Cardiac muscle cell (in vitro differentiated cells and primary cell): ENCODE measurements around the gene RPS14. TPM values are rescaled to one million over a fixed set of nuclear protein-coding genes. Genes with fewer than 3 reads are reported as not detected.

Source experiments
- DNase-seq, 2 donors: peaks; one replicate each; pipeline versions ENCODE4 v3.0.0 to v3.0.0-alpha.2; 2010 to 2017; ENCODE audit warnings: low read depth in 1 of 2, low spot score in 1 of 2
- H3K27ac ChIP-seq: fragments of 200-600 bp; sonication (generic); 2 replicates; pipeline ENCODE4 v1.5.1; 2016
- H3K27me3 ChIP-seq: fragments of 200-600 bp; sonication (generic); 2 replicates; pipeline ENCODE4 v1.6.0; 2016; ENCODE audit warnings: control low read depth
- H3K36me3 ChIP-seq: fragments of 200-600 bp; sonication (generic); 2 replicates; pipeline ENCODE4 v1.5.1; 2016; ENCODE audit warnings: control low read depth
- H3K4me1 ChIP-seq: fragments of 200-600 bp; sonication (generic); 2 replicates; pipeline ENCODE4 v1.8.1; 2017; ENCODE audit warnings: low read depth, mild to moderate bottlenecking, mixed run types
- H3K4me3 ChIP-seq: fragments of 200-600 bp; sonication (generic); 2 replicates; pipeline ENCODE4 v1.5.1; 2016; ENCODE audit warnings: mild to moderate bottlenecking
- H3K9me3 ChIP-seq: fragments of 200-600 bp; sonication (generic); 2 replicates; pipeline ENCODE4 v1.5.1; 2017; ENCODE audit warnings: low read depth, mild to moderate bottlenecking, control low read depth
- polyA plus RNA-seq: library from polyadenylated mRNA; unstranded; fragments of >200 nt; fragmentation: Nextera tagmentation; extraction: Ambion mirVana; gene quantifications from 2 replicates; pipeline ENCODE4 v1.2.1, GENCODE V29; 2016
- total RNA-seq: library from RNA; depleted of rRNA; stranded (reverse); fragments of >200 nt; gene quantifications from 2 replicates; pipeline ENCODE4 v1.2.3, GENCODE V29; 2016
- TF ChIP-seq, protein P1 (sequence below): IDR thresholded peaks from 2 replicates; pipeline ENCODE4 v1.5.1; 2012; ENCODE audit warnings: low read depth, mild to moderate bottlenecking, low read length

The RPS14 gene
- total and polyA plus RNA-seq, 2 experiments from 2014 or later: 1,307 to 2,781 TPM

DNA sequence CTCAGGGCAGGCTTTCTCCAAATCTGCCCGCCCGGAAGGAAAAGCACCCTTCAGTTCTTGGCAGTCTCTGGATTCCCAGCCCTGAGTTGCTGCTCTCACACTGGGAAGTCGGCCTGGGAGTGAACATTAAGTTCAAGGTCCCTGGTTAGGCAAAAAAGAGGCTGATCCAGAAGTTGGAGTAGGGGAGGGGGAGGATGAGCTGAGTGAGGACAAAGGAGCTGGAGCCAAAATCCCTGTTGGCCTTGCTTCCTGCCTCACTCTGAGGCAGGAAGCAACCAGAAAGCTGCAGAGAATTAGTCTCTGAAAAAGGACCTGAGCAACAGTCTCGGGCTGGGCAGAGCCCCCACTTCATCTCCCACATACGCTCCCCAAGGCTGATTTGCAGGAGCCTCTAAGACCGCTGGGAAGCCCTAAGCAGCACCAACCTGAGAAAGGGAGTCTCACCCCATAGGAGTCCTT is 15.0 kb upstream of the RPS14 start:
- DNase-seq: peak in 1 of 2 donors; percentile 78
- Histone ChIP-seq H3K4me3 (no peak overlapping the region), H3K36me3 (no peaks in the 10 kb centered on the region), H3K9me3 (no peaks in the 10 kb centered on the region), H3K27ac (no peak overlapping the region), H3K4me1 (peaks cover 13% of the 10 kb centered on the region), H3K27me3 (no peaks in the 10 kb centered on the region)
- TF ChIP-seq, protein P1, sequence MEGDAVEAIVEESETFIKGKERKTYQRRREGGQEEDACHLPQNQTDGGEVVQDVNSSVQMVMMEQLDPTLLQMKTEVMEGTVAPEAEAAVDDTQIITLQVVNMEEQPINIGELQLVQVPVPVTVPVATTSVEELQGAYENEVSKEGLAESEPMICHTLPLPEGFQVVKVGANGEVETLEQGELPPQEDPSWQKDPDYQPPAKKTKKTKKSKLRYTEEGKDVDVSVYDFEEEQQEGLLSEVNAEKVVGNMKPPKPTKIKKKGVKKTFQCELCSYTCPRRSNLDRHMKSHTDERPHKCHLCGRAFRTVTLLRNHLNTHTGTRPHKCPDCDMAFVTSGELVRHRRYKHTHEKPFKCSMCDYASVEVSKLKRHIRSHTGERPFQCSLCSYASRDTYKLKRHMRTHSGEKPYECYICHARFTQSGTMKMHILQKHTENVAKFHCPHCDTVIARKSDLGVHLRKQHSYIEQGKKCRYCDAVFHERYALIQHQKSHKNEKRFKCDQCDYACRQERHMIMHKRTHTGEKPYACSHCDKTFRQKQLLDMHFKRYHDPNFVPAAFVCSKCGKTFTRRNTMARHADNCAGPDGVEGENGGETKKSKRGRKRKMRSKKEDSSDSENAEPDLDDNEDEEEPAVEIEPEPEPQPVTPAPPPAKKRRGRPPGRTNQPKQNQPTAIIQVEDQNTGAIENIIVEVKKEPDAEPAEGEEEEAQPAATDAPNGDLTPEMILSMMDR: no peak

DNA sequence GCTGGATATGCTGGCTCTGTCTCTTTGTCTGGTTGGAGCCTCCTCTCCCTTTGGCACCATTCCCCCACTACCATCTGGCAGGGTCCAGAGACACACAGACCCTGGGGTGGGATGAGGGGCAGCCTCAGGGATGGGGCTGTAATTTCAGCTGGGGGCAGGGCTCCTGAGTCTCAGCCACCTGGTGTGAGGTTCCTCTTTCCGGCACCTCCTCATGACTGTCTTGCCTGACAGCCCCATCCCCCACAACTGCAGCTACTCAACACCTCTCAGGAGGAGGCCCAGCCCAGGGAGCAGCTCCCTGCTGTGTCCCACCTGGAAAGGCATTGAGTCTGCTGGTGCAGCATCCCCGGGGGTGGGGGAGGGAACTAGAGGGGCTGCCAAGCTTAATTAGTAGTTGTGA is 11.7 kb upstream of the RPS14 start:
- peak in 1 of 2 donors; percentile 24 for DNase-seq
- H3K36me3 ChIP-seq: no peaks in the 10 kb centered on the region
- no peak overlapping the region for H3K4me3 ChIP-seq
- H3K27me3 ChIP-seq: no peaks in the 10 kb centered on the region
- TF ChIP-seq, protein P1: no peak
- H3K27ac ChIP-seq: peak overlapping the region; percentile 55
- H3K9me3 ChIP-seq: no peaks in the 10 kb centered on the region
- peaks cover 13% of the 10 kb centered on the region for H3K4me1 ChIP-seq

DNA sequence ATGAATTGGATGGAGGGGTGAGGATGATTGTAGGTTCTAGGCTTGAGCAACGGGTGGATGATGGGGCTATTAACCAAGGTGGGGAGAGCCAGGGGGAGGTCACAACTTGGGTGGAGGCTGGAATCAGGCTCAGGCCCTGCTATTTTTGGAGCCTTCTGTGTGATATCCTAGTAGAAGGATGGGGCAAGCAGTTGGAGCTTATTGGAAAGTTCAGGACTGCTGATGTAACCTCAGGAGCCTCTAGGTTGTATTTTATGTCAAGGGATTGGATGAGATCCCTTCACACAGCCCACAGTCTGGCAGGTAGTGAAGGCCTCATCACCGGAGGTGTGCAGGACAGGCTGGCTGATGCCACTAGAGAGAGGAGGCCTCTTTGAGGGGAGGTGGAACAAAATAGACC is 11.2 kb upstream of the RPS14 start:
- no peak for DNase-seq
- Histone ChIP-seq H3K4me3 (no peak overlapping the region), H3K36me3 (no peaks in the 10 kb centered on the region), H3K4me1 (peaks cover 13% of the 10 kb centered on the region), H3K27ac (peak overlapping the region; percentile 55), H3K9me3 (no peaks in the 10 kb centered on the region), H3K27me3 (no peaks in the 10 kb centered on the region)
- TF ChIP-seq, protein P1: no peak

DNA sequence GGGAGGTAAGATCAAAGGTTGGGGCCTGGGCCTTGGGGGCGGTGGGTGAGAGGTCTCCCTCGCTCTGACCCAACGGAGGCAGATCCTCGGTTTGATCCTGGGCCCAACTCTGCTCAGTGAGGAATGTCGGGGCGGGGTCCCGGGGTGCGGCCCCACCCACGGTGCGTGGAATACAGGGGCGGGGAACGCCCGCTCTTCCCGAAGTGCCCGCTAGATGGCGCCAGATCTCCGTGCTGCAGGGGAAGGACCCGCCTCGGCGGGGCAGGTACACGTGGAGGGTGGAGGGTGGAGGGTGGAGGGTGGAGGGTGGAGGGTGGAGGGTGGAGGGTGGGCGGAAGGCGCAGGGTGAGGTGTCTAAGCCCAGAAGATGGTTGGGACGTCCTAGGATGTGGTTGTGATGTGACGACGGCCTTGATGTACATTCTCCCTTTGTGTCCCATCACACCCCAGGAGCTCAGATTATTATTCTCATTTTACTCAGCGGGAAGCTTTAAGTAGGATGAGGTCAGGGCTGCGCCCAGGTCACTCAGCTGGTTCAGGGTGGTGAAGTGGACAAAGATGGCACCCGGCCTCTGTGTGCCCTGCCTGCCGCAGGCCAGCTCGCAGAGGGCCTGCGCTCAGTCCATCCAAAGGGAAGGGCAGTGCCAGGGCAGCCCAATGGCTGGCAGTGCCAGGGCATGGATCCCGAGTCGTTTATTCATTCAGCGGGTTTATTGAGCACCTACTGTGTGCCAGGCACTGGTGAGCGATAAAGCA is 9.4 kb upstream of the RPS14 start:
- H3K4me3 ChIP-seq: no peak overlapping the region
- DNase-seq: peak; percentile 71 to 78
- H3K27ac ChIP-seq: no peak overlapping the region
- TF ChIP-seq, protein P1: peak; percentile 69
- no peaks in the 10 kb centered on the region for H3K36me3 ChIP-seq
- no peaks in the 10 kb centered on the region for H3K9me3 ChIP-seq
- H3K4me1 ChIP-seq: peaks cover 13% of the 10 kb centered on the region
- H3K27me3 ChIP-seq: no peaks in the 10 kb centered on the region

DNA sequence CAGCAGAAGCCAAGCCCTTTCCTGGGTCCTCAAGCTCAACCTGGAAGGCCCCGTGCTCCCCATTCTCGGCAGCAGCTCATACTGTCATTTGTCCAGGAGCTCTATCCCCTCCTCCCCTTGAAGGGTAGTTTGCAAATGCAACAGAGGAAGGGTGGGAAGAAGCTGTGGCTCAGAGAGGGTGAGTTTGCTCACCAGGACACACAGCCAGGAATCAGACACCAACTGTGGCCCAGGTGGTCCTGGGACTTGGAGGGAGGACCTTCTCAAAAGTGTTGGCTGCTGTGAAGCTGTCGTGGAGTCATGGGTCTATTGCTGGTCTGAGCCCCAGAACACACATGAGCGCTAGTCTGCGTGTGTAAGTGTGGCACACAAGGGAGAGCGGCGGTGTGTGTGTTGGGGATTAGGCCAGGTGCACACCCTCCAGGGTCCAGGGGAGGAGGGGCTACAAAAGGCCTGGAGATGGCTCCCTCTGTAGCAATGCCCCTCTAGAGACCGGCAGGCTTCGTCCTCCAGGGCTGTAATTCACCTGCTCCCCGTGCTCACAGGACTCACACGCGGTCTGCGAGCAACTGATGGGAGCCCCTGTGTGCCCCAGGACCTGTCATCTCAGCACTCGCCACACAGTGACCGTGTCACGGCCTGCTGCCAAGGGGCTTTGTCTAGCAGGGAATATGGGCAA is 8.2 kb upstream of the RPS14 start:
- Histone ChIP-seq H3K4me3 (no peak overlapping the region), H3K36me3 (no peaks in the 10 kb centered on the region), H3K27ac (no peak overlapping the region), H3K9me3 (no peaks in the 10 kb centered on the region), H3K27me3 (no peaks in the 10 kb centered on the region), H3K4me1 (peaks cover 13% of the 10 kb centered on the region)
- no peak for DNase-seq
- TF ChIP-seq, protein P1: no peak
